ENCODE results near the gene ALDH7A1. TPM values are rescaled to one million over a fixed set of nuclear protein-coding genes. Genes with fewer than 3 reads are reported as not detected.

Gene ALDH7A1
- 18.6 and 20.8 TPM in 2 replicates for total RNA-seq

DNA sequence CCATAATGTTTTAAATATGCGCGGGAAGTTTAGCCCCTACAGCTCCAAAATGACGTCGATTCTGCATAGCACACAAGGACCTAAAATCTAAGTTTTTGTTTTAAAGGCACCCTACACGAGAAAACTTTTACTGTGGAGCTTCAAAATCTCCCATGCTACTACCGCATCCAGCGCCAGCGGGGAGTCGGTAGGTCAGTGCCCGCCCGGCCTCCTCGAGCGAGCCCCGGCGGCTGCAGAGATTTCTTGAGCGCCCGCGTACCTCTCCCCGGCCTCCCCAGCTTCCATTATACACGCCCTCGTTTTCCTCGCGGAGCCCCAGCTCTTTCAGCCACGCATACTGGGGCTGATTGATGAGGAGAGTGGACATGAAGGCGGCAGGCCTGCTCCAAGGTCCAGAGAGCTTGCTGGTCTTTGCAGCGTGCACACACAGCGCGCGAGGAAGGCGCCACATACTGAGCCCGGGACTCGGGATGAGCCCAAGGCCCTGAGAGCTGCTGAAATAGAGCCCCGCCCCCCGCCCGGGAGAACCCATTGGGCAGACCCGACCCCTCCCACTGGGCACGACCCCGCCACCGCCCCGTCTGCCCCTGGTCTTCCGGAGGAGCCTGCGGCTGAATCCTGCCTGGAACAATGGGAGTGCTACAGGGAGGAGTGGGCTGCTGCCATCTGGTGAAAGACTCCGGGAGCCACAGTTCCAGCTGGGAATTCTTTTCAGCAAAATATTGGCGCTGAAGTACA lies at the start of gene ALDH7A1:
Gene ALDH7A1 (minus strand): TSS at position 472 of the 738 bp plus-strand sequence. CDS start 21 bp downstream, at position 451.

DNA sequence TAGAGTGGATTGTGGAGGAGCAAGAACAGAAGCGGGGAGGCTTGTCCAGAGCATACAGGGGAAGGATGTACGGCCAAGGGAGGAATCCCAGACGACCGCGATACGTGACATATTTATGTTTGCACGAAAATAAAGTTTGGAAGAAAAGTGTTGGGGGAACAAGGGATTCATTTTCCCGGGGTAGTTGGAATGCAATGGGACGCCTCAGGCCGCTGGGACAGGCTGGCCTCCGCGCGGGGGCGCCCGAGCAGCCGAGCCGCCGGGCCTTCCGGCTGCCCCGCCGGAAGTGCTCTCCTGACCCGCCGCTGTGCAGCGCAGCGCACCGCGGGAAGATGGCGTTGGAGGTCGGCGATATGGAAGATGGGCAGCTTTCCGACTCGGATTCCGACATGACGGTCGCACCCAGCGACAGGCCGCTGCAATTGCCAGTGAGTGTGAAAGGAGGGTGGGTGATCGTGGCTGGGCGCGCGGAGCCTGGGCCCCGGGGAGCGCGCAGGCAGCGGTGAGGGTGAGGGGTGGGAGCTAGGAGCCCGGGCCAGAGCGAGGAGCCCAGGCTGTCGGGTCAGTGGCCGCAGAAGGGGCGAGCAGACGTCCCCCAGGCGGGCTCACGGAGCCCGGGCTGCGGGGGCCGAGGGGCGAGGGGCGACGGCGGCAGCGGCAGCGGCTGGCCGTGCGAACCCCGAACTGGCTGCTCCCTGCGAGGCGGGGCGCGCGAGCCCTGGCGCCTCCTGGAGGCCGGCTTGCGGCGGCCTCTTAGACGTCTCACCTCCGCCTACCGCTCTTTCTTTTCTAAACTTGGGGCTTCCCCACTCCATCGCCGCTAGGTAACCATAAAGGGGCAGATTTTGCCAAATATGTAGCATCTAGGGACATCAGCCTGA lies 5.9 kb upstream of the ALDH7A1 start, which contains the start of gene PHAX:
Gene PHAX (plus strand): TSS at position 317 of the 881 bp plus-strand sequence. CDS start 16 bp downstream, at position 333.

Small RNAs within 50 kb of the gene (small RNA-seq; reads per million reads assigned to genes)
- not detected for gene RNU6-290P (ENCODE audit: low replicate concordance)

Other genes with a start within 250 kb of the ALDH7A1 start
- gene GRAMD2B, start 171.8 kb downstream of the ALDH7A1 start, total RNA-seq = 12.7 and 27.5 TPM in 2 replicates
- gene PHAX, start 5.7 kb upstream of the ALDH7A1 start, total RNA-seq = 51.0 and 63.7 TPM in 2 replicates
- gene LMNB1, start 181.9 kb upstream of the ALDH7A1 start, total RNA-seq = 7.9 and 79.7 TPM in 2 replicates

Data from placental pericyte (primary cell).